ENCODE results near the gene ANGPTL4.

Gene ANGPTL4

GRCh38 chr19:8421484-8422461, 57.8 kb downstream of the ANGPTL4 start:
- DNase-seq = no peak

GRCh38 chr19:8423817-8424223, 59.9 kb downstream of the ANGPTL4 start:
- no peak for DNase-seq

All from NCI-H524 (cell line).